ENCODE results near the gene SAFB.
A peak's percentile ranks its signal among the peaks of the same experiment; 100 is the strongest.
"Not testable (repeated sequence)": the region's sequence is repeated elsewhere in the genome, so short reads cannot be mapped to it uniquely, and the experiment has no call there.

SAFB gene

GRCh38 chr19:5700455-5701092, 77.7 kb downstream of the SAFB start:
- peak in 1 of 2 experiments; percentile 23 for DNase-seq

- DNase-seq, result not testable (repeated sequence)
These were observed 79.1 kb downstream of the SAFB start for GRCh38 chr19:5702053-5702410.

- DNase-seq, result no peak
These were observed 81.2 kb downstream of the SAFB start for GRCh38 chr19:5703819-5704818.

- no peak for DNase-seq
These were observed 82.7 kb downstream of the SAFB start for GRCh38 chr19:5705552-5705951.

GRCh38 chr19:5706876-5707573, 84.1 kb downstream of the SAFB start:
- no peak for DNase-seq

GRCh38 chr19:5707576-5708575, 85.0 kb downstream of the SAFB start:
- no peak for DNase-seq

GRCh38 chr19:5711025-5711424, 88.1 kb downstream of the SAFB start:
- DNase-seq, result no peak

- no peak for DNase-seq
These were observed 88.9 kb downstream of the SAFB start for GRCh38 chr19:5711713-5712161.

- no peak for DNase-seq
These were observed 90.3 kb downstream of the SAFB start for GRCh38 chr19:5713228-5713627.

- DNase-seq, result no peak
These were observed 91.9 kb downstream of the SAFB start for GRCh38 chr19:5714816-5715215.

- DNase-seq, result no peak
These were observed 94.5 kb downstream of the SAFB start for GRCh38 chr19:5717215-5717935.
